Measurements from ENCODE around the gene ACKR3.

ACKR3 gene

GRCh38 chr2:236613612-236614011 is 44.0 kb downstream of the ACKR3 start:
- DNase-seq, result no peak

GRCh38 chr2:236614551-236614950 is 44.9 kb downstream of the ACKR3 start:
- no peak for DNase-seq

- DNase-seq, result no peak
Measured at GRCh38 chr2:236616031-236616430, 46.4 kb downstream of the ACKR3 start.

- no peak for DNase-seq
Measured at GRCh38 chr2:236616624-236617023, 47.0 kb downstream of the ACKR3 start.

- no peak for DNase-seq
Measured at GRCh38 chr2:236617221-236617737, 47.7 kb downstream of the ACKR3 start.

GRCh38 chr2:236617796-236618195 is 48.2 kb downstream of the ACKR3 start:
- DNase-seq, result no peak

- DNase-seq, result no peak
Measured at GRCh38 chr2:236618370-236618769, 48.7 kb downstream of the ACKR3 start.

- no peak for DNase-seq
Measured at GRCh38 chr2:236619910-236620612, 50.4 kb downstream of the ACKR3 start.

GRCh38 chr2:236621786-236622185 is 52.2 kb downstream of the ACKR3 start:
- DNase-seq, result no peak

GRCh38 chr2:236622201-236622600 is 52.6 kb downstream of the ACKR3 start:
- no peak for DNase-seq

- DNase-seq, result no peak
Measured at GRCh38 chr2:236622660-236623059, 53.0 kb downstream of the ACKR3 start.

GRCh38 chr2:236623816-236624215 is 54.2 kb downstream of the ACKR3 start:
- DNase-seq, result no peak

- DNase-seq, result no peak
Measured at GRCh38 chr2:236625156-236625690, 55.6 kb downstream of the ACKR3 start.

- DNase-seq, result no peak
Measured at GRCh38 chr2:236626391-236627150, 56.9 kb downstream of the ACKR3 start.

- DNase-seq, result no peak
Measured at GRCh38 chr2:236627193-236627592, 57.6 kb downstream of the ACKR3 start.

- peak; percentile 6 for DNase-seq
Measured at GRCh38 chr2:236627841-236628240, 58.2 kb downstream of the ACKR3 start.

- peak; percentile 3 for DNase-seq
Measured at GRCh38 chr2:236628256-236628901, 58.8 kb downstream of the ACKR3 start.

- peak; percentile 3 for DNase-seq
Measured at GRCh38 chr2:236628981-236629605, 59.5 kb downstream of the ACKR3 start.

GRCh38 chr2:236629961-236630872 is 60.6 kb downstream of the ACKR3 start:
- peak; percentile 7 for DNase-seq

- DNase-seq, result peak; percentile 23
Measured at GRCh38 chr2:236631281-236631855, 61.7 kb downstream of the ACKR3 start.

GRCh38 chr2:236631856-236632291 is 62.2 kb downstream of the ACKR3 start:
- peak; percentile 12 for DNase-seq

Data from femur (tissue), 1 donor.